ENCODE measurements around the gene HOXD8. TPM values are rescaled to one million over a fixed set of nuclear protein-coding genes. Genes with fewer than 3 reads are reported as not detected.

The HOXD8 gene
- total and polyA plus RNA-seq, 9 of the 15 experiments (the other 6 are each of a cell fraction or from before 2014, with no cell fraction given), result 0.04 to 0.15 TPM; not detected in 7

DNA sequence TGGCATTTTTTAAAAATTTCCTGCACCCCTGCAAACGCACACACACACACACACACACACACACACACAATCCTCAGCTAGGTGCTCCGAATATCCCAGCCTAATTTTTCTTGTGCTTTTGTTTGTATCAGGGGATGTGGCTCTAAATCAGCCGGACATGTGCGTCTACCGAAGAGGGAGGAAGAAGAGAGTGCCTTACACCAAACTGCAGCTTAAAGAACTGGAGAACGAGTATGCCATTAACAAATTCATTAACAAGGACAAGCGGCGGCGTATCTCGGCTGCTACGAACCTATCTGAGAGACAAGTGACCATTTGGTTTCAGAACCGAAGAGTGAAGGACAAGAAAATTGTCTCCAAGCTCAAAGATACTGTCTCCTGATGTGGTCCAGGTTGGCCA lies 35.2 kb upstream of the HOXD8 start (continued):
- no peak for TF ChIP-seq CHD2 (IDR thresholded peaks at IDR 0.05; ENCODE audit: low read depth, low read length)

DNA sequence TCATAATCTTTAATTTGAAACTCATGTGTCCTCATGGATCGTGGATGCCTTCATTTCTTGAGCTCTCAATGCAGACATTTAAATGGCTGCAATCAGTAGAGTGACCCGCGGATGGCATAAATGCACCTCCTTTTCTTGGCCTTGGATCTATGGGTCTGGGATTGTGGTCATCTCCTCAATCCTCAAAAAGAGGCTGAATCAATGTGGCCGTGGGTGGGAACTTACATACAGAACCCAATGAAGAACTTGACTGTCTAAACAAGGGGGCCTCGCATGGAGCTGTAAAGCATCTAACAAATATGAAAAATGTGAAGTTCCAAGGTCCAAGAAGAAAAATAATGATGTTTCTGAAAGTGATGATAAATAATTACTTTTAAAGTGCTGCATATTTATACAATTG lies 34.1 kb upstream of the HOXD8 start:
- FAIRE-seq (peak; percentile 40), DNase-seq (ENCODE audit: extremely low read depth in 1 of 4, low spot score in 3 of 4) (no peak), ATAC-seq (no peak)
- in situ Hi-C loops (cut with MboI) (loop anchor here (5.0 to 25.0 kb wide), 2 partner anchors 733 to 1058 kb away; no protein-coding TSS in a partner anchor), intact Hi-C loops (cut with micrococcal nuclease) (loop anchor here (5.0 kb wide), 4 partner anchors 218 to 1348 kb away; no protein-coding TSS in a partner anchor)
- H3K9me1 ChIP-seq (ENCODE audit: control insufficient read depth, insufficient read depth, low read length), result no peaks in the 10 kb centered on the region
- peaks cover 8 to 33% of the 10 kb centered on the region in 2 experiments for H3K4me1 ChIP-seq (replicated peaks in 1 of 2; ENCODE audit: control insufficient read depth in 2 of 2, insufficient read depth in 2 of 2, low read length in 2 of 2)
- no peak overlapping the region for H3K4me3 ChIP-seq
- H2AFZ ChIP-seq (ENCODE audit: low read depth, low read length), result no peak overlapping the region
- no peak overlapping the region for H3K4me2 ChIP-seq (ENCODE audit: insufficient read depth, low read length)
- H3K36me3 ChIP-seq (ENCODE audit: control insufficient read depth, insufficient read depth, low read length), result no peaks in the 10 kb centered on the region
- no peak overlapping the region for H3K27ac ChIP-seq (ENCODE audit: extremely low read depth, low read depth, low read length)
- ChIA-PET CTCF (ENCODE audit: low intra/inter-chr PET ratio) (no interaction called here), POLR2A (no interaction called here)
- H3K79me2 ChIP-seq (ENCODE audit: control insufficient read depth, insufficient read depth, low read length), result no peaks in the 10 kb centered on the region
- H3K9me3 ChIP-seq (replicated peaks; ENCODE audit: control insufficient read depth, insufficient read depth, low read depth, low read length), result no peaks in the 10 kb centered on the region
- WGBS (ENCODE audit: insufficient coverage, low coverage, missing lambda C conversion rate), result 9% methylated on average over 5 of the region's 5 CpGs
- BruUV-seq (replicated peaks), result no TSS peak
- peaks cover 70 to 78% of the 10 kb centered on the region in 2 experiments for H3K27me3 ChIP-seq (ENCODE audit: control insufficient read depth in 2 of 2, insufficient read depth in 2 of 2, low read length in 2 of 2)
- H4K20me1 ChIP-seq (replicated peaks; ENCODE audit: control insufficient read depth, insufficient read depth, low read length), result peaks cover 17% of the 10 kb centered on the region; the same call in 1 of the 2 replicates
- H3K9ac ChIP-seq (ENCODE audit: insufficient read depth in 1 of 2, low read depth in 2 of 2, low read length in 2 of 2), result no peak overlapping the region
- TF ChIP-seq, protein P1, sequence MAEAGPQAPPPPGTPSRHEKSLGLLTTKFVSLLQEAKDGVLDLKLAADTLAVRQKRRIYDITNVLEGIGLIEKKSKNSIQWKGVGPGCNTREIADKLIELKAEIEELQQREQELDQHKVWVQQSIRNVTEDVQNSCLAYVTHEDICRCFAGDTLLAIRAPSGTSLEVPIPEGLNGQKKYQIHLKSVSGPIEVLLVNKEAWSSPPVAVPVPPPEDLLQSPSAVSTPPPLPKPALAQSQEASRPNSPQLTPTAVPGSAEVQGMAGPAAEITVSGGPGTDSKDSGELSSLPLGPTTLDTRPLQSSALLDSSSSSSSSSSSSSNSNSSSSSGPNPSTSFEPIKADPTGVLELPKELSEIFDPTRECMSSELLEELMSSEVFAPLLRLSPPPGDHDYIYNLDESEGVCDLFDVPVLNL (CRISPR knock-in tag; IDR thresholded peaks at IDR 0.05; ENCODE audit: low read depth), result no peak
- TF ChIP-seq NR3C1 (CRISPR knock-in tag; IDR thresholded peaks at IDR 0.05), result no peak
- TF ChIP-seq MYC (IDR thresholded peaks at IDR 0.05; ENCODE audit: low read depth, low read length), result no peak
- no peak for TF ChIP-seq MYC (CRISPR knock-in tag; IDR thresholded peaks at IDR 0.05; ENCODE audit: borderline replicate concordance, low read depth)
- TF ChIP-seq SMAD3 (CRISPR knock-in tag; conservative IDR thresholded peaks at IDR 0.05), result no peak
- TF ChIP-seq ZNF778 (CRISPR knock-in tag; IDR thresholded peaks at IDR 0.05), result no peak
- TF ChIP-seq, protein P2, sequence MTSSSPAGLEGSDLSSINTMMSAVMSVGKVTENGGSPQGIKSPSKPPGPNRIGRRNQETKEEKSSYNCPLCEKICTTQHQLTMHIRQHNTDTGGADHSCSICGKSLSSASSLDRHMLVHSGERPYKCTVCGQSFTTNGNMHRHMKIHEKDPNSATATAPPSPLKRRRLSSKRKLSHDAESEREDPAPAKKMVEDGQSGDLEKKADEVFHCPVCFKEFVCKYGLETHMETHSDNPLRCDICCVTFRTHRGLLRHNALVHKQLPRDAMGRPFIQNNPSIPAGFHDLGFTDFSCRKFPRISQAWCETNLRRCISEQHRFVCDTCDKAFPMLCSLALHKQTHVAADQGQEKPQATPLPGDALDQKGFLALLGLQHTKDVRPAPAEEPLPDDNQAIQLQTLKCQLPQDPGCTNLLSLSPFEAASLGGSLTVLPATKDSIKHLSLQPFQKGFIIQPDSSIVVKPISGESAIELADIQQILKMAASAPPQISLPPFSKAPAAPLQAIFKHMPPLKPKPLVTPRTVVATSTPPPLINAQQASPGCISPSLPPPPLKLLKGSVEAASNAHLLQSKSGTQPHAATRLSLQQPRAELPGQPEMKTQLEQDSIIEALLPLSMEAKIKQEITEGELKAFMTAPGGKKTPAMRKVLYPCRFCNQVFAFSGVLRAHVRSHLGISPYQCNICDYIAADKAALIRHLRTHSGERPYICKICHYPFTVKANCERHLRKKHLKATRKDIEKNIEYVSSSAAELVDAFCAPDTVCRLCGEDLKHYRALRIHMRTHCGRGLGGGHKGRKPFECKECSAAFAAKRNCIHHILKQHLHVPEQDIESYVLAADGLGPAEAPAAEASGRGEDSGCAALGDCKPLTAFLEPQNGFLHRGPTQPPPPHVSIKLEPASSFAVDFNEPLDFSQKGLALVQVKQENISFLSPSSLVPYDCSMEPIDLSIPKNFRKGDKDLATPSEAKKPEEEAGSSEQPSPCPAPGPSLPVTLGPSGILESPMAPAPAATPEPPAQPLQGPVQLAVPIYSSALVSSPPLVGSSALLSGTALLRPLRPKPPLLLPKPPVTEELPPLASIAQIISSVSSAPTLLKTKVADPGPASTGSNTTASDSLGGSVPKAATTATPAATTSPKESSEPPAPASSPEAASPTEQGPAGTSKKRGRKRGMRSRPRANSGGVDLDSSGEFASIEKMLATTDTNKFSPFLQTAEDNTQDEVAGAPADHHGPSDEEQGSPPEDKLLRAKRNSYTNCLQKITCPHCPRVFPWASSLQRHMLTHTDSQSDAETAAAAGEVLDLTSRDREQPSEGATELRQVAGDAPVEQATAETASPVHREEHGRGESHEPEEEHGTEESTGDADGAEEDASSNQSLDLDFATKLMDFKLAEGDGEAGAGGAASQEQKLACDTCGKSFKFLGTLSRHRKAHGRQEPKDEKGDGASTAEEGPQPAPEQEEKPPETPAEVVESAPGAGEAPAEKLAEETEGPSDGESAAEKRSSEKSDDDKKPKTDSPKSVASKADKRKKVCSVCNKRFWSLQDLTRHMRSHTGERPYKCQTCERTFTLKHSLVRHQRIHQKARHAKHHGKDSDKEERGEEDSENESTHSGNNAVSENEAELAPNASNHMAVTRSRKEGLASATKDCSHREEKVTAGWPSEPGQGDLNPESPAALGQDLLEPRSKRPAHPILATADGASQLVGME (CRISPR knock-in tag; IDR thresholded peaks at IDR 0.05), result no peak
- no peak for TF ChIP-seq ZKSCAN3 (CRISPR knock-in tag; IDR thresholded peaks at IDR 0.05)
- TF ChIP-seq, protein P3, sequence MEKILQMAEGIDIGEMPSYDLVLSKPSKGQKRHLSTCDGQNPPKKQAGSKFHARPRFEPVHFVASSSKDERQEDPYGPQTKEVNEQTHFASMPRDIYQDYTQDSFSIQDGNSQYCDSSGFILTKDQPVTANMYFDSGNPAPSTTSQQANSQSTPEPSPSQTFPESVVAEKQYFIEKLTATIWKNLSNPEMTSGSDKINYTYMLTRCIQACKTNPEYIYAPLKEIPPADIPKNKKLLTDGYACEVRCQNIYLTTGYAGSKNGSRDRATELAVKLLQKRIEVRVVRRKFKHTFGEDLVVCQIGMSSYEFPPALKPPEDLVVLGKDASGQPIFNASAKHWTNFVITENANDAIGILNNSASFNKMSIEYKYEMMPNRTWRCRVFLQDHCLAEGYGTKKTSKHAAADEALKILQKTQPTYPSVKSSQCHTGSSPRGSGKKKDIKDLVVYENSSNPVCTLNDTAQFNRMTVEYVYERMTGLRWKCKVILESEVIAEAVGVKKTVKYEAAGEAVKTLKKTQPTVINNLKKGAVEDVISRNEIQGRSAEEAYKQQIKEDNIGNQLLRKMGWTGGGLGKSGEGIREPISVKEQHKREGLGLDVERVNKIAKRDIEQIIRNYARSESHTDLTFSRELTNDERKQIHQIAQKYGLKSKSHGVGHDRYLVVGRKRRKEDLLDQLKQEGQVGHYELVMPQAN (IDR thresholded peaks at IDR 0.05; ENCODE audit: borderline replicate concordance), result no peak
- TF ChIP-seq RAD51 (IDR thresholded peaks at IDR 0.05; ENCODE audit: borderline replicate concordance, low read depth), result no peak
- TF ChIP-seq ZNF184 (CRISPR knock-in tag; IDR thresholded peaks at IDR 0.05), result no peak
- TF ChIP-seq PYGO2 (tag; IDR thresholded peaks at IDR 0.05), result no peak
- no peak for TF ChIP-seq KDM1A (IDR thresholded peaks at IDR 0.05)

Measured in K562 (cell line).